Glutamatergic neuron (in vitro differentiated cells): ENCODE data around the gene LIMCH1. TPM values are rescaled to one million over a fixed set of nuclear protein-coding genes. Genes with fewer than 3 reads are reported as not detected.
"Not testable (repeated sequence)": the region's sequence is repeated elsewhere in the genome, so short reads cannot be mapped to it uniquely, and the experiment has no call there.

Experiments
- DNase-seq: peaks from one replicate; pipeline ENCODE4 v3.0.0; 2022
- H3K27ac Mint-ChIP-seq: one replicate; pipeline ENCODE4 v1.8.0; 2020; ENCODE audit warnings: mild to moderate bottlenecking, mixed read lengths, inconsistent platforms; ENCODE audit not compliant: unreplicated experiment
- H3K27me3 Mint-ChIP-seq: one replicate; pipeline ENCODE4 v1.8.0; 2020; ENCODE audit warnings: mild to moderate bottlenecking, moderate library complexity, mixed read lengths, inconsistent platforms; ENCODE audit not compliant: unreplicated experiment
- H3K36me3 Mint-ChIP-seq: one replicate; pipeline ENCODE4 v1.8.0; 2020; ENCODE audit warnings: mild to moderate bottlenecking, mixed read lengths, inconsistent platforms; ENCODE audit not compliant: unreplicated experiment
- H3K4me1 Mint-ChIP-seq: one replicate; pipeline ENCODE4 v1.8.0; 2020; ENCODE audit warnings: mild to moderate bottlenecking, low read depth, mixed read lengths, inconsistent platforms; ENCODE audit not compliant: unreplicated experiment
- H3K4me3 Mint-ChIP-seq: one replicate; pipeline ENCODE4 v1.8.0; 2020; ENCODE audit warnings: mild to moderate bottlenecking, mixed read lengths, inconsistent platforms; ENCODE audit not compliant: unreplicated experiment
- H3K9me3 Mint-ChIP-seq: one replicate; pipeline ENCODE4 v1.8.0; 2020; ENCODE audit warnings: mild to moderate bottlenecking, moderate library complexity, mixed read lengths, inconsistent platforms; ENCODE audit not compliant: unreplicated experiment
- CTCF ChIP-seq: fragments of 200-600 bp; sonication (generic); IDR thresholded peaks from one replicate; pipeline ENCODE4 v1.5.0; 2021; ENCODE audit not compliant: partially characterized antibody, unreplicated experiment
- total RNA-seq: library from RNA; stranded (reverse); fragmentation: NEBNext Ultra II Directional; extraction: Animal tissue kit (Norgen Biotek cat#: 25700); gene quantifications from one replicate; pipeline ENCODE4 v1.2.1, GENCODE V29; 2021; ENCODE audit not compliant: unreplicated experiment

Gene LIMCH1
- total RNA-seq, 1 donor from 2014 or later: 22.5 TPM

DNA sequence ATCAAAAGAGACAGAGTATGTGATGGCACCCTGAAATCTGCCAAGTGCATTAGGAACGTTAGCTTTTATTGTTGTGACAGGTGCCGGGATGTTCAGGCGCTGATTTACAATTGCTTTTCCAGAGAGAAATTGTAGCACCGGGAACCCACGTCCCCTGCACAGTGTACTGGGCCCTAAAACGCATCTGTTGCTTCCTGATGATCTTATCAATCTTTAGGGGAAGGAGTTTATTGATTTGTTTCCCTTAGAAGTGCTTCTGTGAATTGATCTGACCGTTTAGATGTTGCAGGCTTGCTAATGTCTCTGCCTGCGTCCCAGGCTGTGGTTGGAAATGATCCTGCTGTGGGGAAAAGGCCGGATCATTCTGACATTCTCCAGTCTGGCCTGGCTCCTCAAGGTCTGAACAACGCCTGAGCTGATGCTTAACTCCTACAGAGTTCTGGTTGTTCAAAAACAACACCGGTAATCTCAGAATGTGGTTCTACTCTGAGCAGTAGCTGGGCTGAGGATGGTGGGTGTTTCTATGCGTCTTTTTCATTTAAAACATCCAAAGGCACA is 193.7 kb downstream of the LIMCH1 start:
- Mint-ChIP-seq H3K4me1 (peaks cover 25% of the 10 kb centered on the region), H3K36me3 (no peaks in the 10 kb centered on the region), H3K27me3 (no peaks in the 10 kb centered on the region), H3K27ac (peak overlapping the region; percentile 60), H3K4me3 (no peak overlapping the region), H3K9me3 (peaks cover 4% of the 10 kb centered on the region)
- no peak for DNase-seq
- TF ChIP-seq CTCF: no peak

GRCh38 chr4:41734371-41734770 is 196.4 kb downstream of the LIMCH1 start:
- no peak overlapping the region for H3K27ac Mint-ChIP-seq
- no peak for TF ChIP-seq CTCF

DNA sequence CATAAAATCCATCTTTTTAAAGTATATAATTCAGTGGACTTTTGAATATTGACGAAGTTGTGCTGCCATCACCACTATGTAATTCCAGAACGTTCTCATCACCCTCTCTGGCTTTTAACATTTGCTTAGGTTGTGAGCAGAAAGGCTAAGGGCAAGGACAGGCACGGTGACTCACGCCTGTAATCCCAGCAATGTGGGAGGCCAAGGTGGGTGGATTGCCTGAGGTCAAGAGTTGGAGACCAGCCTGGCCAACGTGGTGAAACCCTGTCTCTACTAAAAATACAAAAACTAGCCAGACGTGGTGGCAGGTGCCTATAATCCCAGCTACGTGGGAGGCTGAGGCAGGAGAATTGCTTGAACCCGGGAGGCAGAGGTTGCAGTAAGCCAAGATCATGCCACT is 199.5 kb downstream of the LIMCH1 start:
- DNase-seq, H3K4me3 Mint-ChIP-seq, H3K27me3 Mint-ChIP-seq, H3K27ac Mint-ChIP-seq, H3K9me3 Mint-ChIP-seq, H3K4me1 Mint-ChIP-seq, H3K36me3 Mint-ChIP-seq: not testable (repeated sequence)

More at GRCh38 chr4:41734371-41734770, 196.4 kb downstream of the LIMCH1 start:
- Mint-ChIP-seq H3K27me3 (no peaks in the 10 kb centered on the region), H3K4me3 (no peak overlapping the region), H3K4me1 (peaks cover 17% of the 10 kb centered on the region), H3K36me3 (no peaks in the 10 kb centered on the region), H3K9me3 (peaks cover 4% of the 10 kb centered on the region)
- DNase-seq: no peak

GRCh38 chr4:41741354-41741753 is 203.4 kb downstream of the LIMCH1 start:
- Mint-ChIP-seq H3K4me3 (no peak overlapping the region), H3K4me1 (peaks cover 3% of the 10 kb centered on the region), H3K36me3 (peaks cover 13% of the 10 kb centered on the region), H3K27me3 (peaks cover 20% of the 10 kb centered on the region), H3K9me3 (peaks cover 10% of the 10 kb centered on the region), H3K27ac (peak overlapping the region; percentile 22)
- no peak for TF ChIP-seq CTCF
- DNase-seq: no peak

- Mint-ChIP-seq H3K4me1 (peaks cover 10% of the 10 kb centered on the region), H3K9me3 (peaks cover 28% of the 10 kb centered on the region), H3K36me3 (peaks cover 13% of the 10 kb centered on the region), H3K4me3 (peak overlapping the region; percentile 77), H3K27me3 (peaks cover 43% of the 10 kb centered on the region), H3K27ac (peak overlapping the region; percentile 81)
- no peak for DNase-seq
- no peak for TF ChIP-seq CTCF
Observed at GRCh38 chr4:41744572-41745291, 206.8 kb downstream of the LIMCH1 start.
